Activated CD4-positive, CD25-positive, alpha-beta regulatory T cell treated with anti-CD3 and anti-CD28 coated beads, Interleukin-2, amount 50 U/mL, for 72 hours (primary cell): Measurements from ENCODE around the gene RASGRP1.

Experiments used
- DNase-seq: peaks from one replicate; pipeline ENCODE4 v3.0.0; 2021

RASGRP1 gene

DNA sequence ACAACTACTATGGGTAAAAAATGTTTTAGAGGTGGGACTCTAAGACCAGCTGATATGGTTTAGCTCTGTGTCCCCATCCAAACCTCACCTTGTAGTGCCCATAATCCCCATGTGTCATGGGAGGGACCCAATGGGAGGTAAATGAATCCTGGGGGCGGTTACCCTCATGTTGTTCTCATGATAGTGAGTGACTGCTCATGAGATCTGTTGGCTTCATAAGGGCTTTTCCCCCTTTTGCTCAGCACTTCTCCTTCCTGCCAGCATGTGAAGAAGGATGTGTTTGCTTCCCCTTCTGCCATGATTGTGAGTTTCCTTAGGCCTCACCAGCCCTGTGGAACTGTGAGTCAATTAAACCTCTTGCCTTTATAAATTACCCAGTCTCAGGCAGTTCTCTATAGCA lies 65.0 kb downstream of the RASGRP1 start:
- no peak for DNase-seq

DNA sequence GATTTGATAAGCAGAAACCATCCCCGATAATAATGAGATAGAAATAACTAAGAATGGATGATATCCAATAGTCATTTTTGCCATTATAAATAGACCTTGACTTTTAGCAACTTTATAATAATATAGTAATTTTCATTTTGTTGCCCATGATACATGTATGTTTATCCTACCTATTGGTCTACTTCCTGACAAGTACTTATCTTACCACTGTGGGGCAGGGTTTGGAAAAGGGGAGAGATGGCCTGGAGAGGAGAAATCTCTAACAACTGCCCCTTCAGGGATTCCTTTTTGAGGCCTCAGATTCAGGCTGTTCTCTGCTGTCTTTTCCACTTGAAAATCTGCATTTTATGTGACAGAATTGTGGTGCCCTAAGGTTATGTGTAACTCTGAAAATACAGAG lies 68.5 kb downstream of the RASGRP1 start:
- DNase-seq, result no peak

- DNase-seq, result no peak
Observed at GRCh38 chr15:38490242-38490922, 74.2 kb downstream of the RASGRP1 start.

DNA sequence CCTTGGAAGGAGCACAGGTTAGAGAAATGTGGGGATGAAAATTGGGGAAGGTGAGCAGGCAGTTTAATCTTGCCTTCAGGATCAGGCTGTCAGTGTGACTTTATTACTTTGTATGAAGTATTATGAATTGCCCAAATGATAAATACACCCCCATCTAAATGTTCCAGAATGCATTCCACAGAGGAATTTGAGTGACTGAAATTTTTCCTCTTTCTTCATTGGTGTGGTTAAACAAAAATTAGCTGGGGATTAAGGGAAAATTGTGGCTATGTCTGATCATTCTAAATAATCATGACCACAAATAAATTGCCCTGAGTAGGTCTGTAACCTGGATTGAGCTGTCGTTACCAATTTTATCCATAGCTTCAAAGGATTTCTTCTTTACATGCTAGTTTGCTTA lies 77.2 kb downstream of the RASGRP1 start:
- DNase-seq, result no peak

- no peak for DNase-seq
Observed at GRCh38 chr15:38486936-38487335, 77.7 kb downstream of the RASGRP1 start.

GRCh38 chr15:38482572-38482971 lies 82.0 kb downstream of the RASGRP1 start:
- no peak for DNase-seq

DNA sequence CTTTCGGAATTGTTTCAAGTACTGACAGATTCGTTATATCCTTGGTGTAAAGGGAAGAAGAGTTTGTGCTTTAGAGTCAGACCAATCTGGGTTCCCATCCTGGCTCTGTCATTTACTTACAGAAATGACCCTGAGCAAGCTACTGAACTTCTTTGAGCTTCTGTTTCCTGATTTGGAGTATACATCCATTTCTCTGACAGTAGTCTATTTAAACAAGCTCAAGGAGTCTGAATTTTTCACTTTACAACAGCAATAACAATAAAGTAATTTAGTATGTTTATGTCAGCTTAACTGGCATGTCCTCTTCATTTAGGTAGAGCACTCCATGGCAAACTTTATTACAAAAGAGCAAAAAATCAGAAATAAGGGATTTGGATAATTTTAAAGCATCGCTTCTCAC lies 82.9 kb downstream of the RASGRP1 start:
- DNase-seq, result no peak

GRCh38 chr15:38481113-38481512 lies 83.5 kb downstream of the RASGRP1 start:
- no peak for DNase-seq

DNA sequence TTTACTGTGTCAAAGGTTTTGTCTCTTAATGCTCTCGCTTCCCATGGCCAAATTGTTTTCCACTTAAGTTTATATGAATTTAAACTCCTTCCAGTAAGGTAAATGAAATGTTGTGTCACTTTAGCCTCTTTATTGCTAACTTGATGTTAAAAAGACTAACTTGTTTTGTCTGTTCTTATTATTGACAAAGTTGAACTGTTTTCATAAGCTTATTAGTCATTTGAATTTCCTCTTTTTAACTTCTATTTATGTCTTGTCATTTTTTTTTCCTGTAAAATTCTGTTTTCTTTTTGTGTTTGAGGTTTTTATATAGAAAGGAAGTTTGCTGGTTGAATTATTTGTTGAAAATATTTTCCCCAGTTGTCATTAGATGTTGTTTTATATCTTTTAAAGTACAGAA lies 84.9 kb downstream of the RASGRP1 start:
- DNase-seq, result no peak

DNA sequence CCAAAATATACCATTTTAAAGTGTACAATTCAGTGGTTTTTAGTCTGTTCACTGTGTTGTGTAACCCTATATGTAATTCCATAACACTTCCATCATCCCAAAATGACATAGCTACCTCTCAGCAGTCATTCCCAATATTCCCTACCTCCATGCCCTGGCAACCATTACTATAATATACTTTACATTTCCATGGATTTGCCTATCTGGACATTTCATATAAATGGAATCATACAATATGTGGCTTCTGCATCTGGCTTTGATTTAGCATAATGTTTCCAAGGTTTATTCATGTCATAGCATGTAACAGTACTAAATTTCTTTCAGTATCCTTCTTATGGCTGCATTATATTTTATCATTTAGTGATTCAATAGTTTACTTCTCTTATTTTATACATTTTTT lies 85.3 kb downstream of the RASGRP1 start:
- no peak for DNase-seq

DNA sequence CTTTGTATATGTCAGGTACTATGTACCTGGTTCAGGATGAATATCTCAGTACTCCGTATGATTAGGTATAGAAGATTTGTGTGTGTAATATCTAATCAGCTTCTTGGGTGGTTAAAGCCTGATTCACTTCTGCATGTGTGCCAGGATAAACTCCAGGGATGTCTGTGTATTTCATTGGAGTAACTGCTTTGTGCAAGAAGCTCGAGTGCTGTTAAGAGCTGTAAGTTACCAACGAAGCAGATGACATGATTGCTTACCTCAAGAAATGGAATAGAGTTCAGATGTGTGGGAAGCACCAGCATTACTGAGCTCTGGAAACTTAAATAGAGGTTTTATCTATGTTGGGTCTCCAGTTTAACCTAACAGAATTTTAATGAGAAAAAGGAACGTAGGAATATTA lies 87.0 kb downstream of the RASGRP1 start:
- no peak for DNase-seq

- no peak for DNase-seq
Observed at GRCh38 chr15:38476120-38476519, 88.5 kb downstream of the RASGRP1 start.

DNA sequence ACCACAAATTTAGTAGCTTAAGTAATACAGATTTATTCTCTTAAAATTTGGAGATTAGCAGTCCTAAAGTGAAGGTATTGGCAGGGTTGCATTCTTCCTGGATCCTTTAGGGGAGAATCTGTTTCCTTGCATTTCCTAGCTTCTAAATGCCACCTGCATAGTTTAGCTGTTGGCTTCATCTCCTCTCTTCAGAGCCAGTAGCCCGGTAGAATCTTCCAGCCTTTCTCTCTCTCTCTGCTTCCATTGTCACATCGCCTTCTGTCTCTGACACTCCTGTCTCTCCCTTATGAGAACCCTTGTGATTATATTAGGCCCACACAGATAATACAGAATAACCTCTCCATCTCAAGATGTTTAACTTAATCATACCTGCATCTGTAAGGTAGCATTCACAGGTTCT lies 89.3 kb downstream of the RASGRP1 start:
- DNase-seq, result no peak

- DNase-seq, result no peak
Observed at GRCh38 chr15:38474155-38474757, 90.4 kb downstream of the RASGRP1 start.

GRCh38 chr15:38471974-38472373 lies 92.6 kb downstream of the RASGRP1 start:
- no peak for DNase-seq

- no peak for DNase-seq
Observed at GRCh38 chr15:38470816-38471215, 93.8 kb downstream of the RASGRP1 start.

GRCh38 chr15:38464675-38465074 lies 99.9 kb downstream of the RASGRP1 start:
- DNase-seq, result no peak

DNA sequence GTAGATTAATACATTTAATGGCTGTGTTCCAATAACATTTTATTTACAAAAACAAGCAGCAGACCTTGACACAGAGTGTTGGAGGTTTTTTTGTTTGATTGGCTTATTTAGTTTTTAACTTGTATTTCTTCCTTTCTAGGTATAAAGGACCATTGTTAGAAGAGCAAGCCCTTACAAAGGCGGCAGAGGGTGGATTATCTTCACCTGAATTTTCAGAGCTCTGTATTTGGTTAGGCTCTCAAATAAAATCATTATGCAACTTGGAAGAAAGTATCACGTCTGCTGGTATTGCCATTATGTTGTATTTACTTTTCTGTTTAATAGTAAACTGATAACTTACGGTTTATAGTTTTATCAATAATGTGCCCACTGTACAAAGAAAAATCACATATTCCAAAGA lies 100.7 kb downstream of the RASGRP1 start:
- DNase-seq, result no peak

DNA sequence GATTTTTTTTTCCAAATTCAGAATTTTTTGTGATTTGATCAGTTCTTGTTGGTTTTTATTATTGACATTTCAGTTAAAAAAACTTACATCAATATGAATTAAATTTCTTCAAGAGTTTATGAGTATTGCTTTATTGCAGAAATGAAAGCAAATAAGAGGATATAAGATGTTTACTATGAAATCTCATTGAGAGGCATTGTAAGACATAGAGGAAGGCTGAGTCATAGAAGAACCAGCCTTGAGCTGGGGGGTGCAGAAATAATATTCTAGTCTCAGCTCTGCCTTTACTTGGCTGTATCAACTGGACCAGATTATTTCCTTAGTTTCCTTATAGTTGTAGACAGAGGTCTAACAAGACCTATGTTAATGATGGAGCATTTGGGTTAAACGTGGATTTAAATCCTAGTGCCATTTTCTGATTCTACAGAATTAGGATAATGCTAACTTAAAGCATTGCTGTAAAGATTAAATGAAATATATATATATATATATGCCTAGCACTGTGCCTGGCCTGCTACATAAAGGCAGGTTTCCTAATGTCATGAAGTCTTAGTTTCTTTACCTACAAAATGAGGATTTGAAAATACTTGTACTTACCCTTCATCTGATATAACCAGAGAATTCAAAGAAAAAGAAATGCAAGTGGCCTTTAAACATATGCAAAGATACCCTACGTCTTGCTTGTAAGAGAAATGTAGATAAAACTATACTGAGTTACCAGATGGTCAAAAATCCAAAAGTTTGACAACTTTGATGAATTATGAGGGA lies 103.4 kb downstream of the RASGRP1 start:
- DNase-seq, result no peak

DNA sequence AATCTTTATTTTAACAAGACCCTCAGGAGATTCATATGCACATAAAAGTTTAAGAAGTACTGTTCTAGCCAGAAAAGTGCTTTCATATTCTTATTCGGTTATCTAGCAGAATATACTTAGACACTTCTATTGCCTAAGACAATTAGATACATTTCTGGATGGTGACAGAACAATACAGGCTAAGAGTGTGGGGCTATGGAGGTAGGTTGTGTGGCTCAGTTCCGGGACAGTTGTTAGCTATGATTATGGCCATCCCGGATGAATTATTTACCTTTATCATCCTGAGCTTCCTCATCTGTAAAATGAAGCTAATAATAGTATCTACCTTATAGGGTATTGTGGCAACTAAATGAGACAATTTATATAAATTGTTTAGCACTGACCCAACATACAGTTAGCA lies 104.1 kb downstream of the RASGRP1 start:
- no peak for DNase-seq

- no peak for DNase-seq
Observed at GRCh38 chr15:38459480-38459879, 105.1 kb downstream of the RASGRP1 start.

- no peak for DNase-seq
Observed at GRCh38 chr15:38458646-38459045, 106.0 kb downstream of the RASGRP1 start.

DNA sequence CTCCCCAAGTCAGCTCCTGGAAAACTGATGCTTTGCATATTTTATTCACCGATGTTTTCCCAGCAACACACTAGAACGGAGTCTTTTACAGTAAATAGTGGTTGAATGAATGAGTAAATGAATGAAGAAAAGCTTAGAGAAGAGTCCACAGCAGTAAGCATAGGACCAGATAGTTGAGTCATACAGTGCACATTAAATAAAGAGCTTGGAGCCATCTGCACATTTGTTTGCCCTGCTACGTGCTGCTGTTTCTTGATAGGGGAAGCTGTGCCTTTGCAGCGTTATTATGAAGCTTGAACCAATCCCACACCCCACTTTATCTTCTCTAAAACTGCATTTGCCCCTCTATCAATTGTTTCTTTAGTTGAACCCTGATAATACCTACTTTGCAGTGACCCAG lies 109.5 kb downstream of the RASGRP1 start:
- DNase-seq, result no peak

GRCh38 chr15:38454696-38455090 lies 109.9 kb downstream of the RASGRP1 start:
- no peak for DNase-seq
